ENCODE results near the gene TMEM212. TPM values are rescaled to one million over a fixed set of nuclear protein-coding genes. Genes with fewer than 3 reads are reported as not detected.

Gene TMEM212
- total RNA-seq, 1 experiment from 2014 or later: not detected

GRCh38 chr3:171867981-171868380 lies 24.8 kb downstream of the TMEM212 start:
- H4K20me1 ChIP-seq (ENCODE audit: control insufficient read depth, insufficient read depth, insufficient read length): no peaks in the 10 kb centered on the region
- H3K27me3 ChIP-seq (ENCODE audit: insufficient read depth, low read length): no peaks in the 10 kb centered on the region
- no CpG with 5 or more reads among the region's 5 CpGs for WGBS (ENCODE audit: extremely low coverage, insufficient read length, low lambda C conversion rate)
- H2BK120ac ChIP-seq (ENCODE audit: low read depth, low read length, poor library complexity, severe bottlenecking): no peak overlapping the region
- DNase-seq: no peak
- no peak overlapping the region for H4K5ac ChIP-seq (ENCODE audit: insufficient read length, low read depth, low read length)
- no peak overlapping the region for H3K9ac ChIP-seq (ENCODE audit: extremely low read depth, insufficient read length, low read length)
- no peak overlapping the region for H2BK5ac ChIP-seq (ENCODE audit: insufficient read length, low read length)
- Mint-ChIP-seq H3K9me3 (no peaks in the 10 kb centered on the region), H3K4me1 (peaks cover 8% of the 10 kb centered on the region in 2 experiments), H3K36me3 (ENCODE audit: insufficient read depth in 1 of 3, low read depth in 3 of 3) (no peaks in the 10 kb centered on the region), H3K27ac (no peak overlapping the region), H3K27me3 (ENCODE audit: low read depth) (no peaks in the 10 kb centered on the region), H3K4me3 (no peak overlapping the region)
- H3K18ac ChIP-seq (ENCODE audit: insufficient read length, low read depth, low read length): no peak overlapping the region
- H3K79me2 ChIP-seq (ENCODE audit: insufficient read depth, low read length): no peaks in the 10 kb centered on the region
- H2BK20ac ChIP-seq (ENCODE audit: low read depth, low read length, poor library complexity, severe bottlenecking): no peak overlapping the region
- no peak overlapping the region for H3K23ac ChIP-seq (ENCODE audit: insufficient read length, low read depth, low read length)
- H4K91ac ChIP-seq (ENCODE audit: insufficient read length, low read depth, low read length): no peak overlapping the region
- no peak overlapping the region for H2BK15ac ChIP-seq (ENCODE audit: low read depth, low read length)
- H3K4me1 ChIP-seq (ENCODE audit: insufficient read depth, low read length): no peaks in the 10 kb centered on the region; the same call in 1 of the 2 replicates
- no peak overlapping the region for H4K8ac ChIP-seq (replicated peaks; ENCODE audit: insufficient read length, low read depth, low read length)
- no peak overlapping the region for H2BK12ac ChIP-seq (ENCODE audit: insufficient read length, low read depth, low read length)
- no peak overlapping the region for H2AFZ ChIP-seq (ENCODE audit: low read length)
- no peaks in the 10 kb centered on the region for H3K9me3 ChIP-seq (ENCODE audit: control insufficient read depth, low read depth, low read length)
- H3K14ac ChIP-seq (ENCODE audit: insufficient read depth, low read length): no peak overlapping the region
- no peak overlapping the region for H3K4me2 ChIP-seq (ENCODE audit: insufficient read depth, insufficient read length, low read length)
- no peak overlapping the region for H3K27ac ChIP-seq (ENCODE audit: insufficient read length, low read depth, low read length)
- TF ChIP-seq CTCF (conservative IDR thresholded peaks at IDR 0.05): peak; percentile 72
- H3T11ph ChIP-seq (ENCODE audit: low read length): no peak overlapping the region
- no peak overlapping the region for H2AK5ac ChIP-seq (ENCODE audit: insufficient read length, low read length)
- H3K23me2 ChIP-seq (ENCODE audit: insufficient read length, low read depth, low read length, poor library complexity, severe bottlenecking): no peaks in the 10 kb centered on the region
- H3K4ac ChIP-seq (ENCODE audit: low read depth, low read length): no peak overlapping the region
- no peak overlapping the region for H3K56ac ChIP-seq (ENCODE audit: insufficient read length, low read depth, low read length)
- no peaks in the 10 kb centered on the region for H3K79me1 ChIP-seq (ENCODE audit: insufficient read depth, low read depth, low read length, poor library complexity, severe bottlenecking)

Measured in H9 (cell line).